GM21717 (cell line): Measurements from ENCODE around the gene DENND1A.

Experiments
- ATAC-seq: cut with Tn5 transposase; IDR thresholded peaks from one replicate; pipeline ENCODE4 v1.9.1; 2021; ENCODE audit warnings: mild to moderate bottlenecking, moderate library complexity; ENCODE audit not compliant: unreplicated experiment

The DENND1A gene

DNA sequence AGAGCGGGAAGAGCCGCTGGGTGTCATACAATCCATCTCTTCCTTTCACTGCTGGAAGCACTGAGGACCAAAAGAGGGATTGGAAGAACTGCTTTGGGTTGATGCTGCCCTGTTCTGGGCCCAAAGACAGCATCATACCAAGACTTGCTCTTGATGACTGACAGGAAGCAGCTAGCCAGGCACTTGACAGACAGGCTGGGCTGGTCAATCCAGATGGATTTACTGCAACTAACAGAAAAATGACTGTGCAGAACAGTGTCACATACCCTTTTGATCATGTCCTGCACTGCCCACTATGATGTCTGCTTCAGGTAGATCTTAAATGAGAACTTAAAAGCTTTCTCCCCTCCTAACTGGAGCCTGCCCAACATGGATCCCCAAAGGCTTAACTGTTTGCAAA, 416.4 kb downstream of the DENND1A start:
- no peak for ATAC-seq

DNA sequence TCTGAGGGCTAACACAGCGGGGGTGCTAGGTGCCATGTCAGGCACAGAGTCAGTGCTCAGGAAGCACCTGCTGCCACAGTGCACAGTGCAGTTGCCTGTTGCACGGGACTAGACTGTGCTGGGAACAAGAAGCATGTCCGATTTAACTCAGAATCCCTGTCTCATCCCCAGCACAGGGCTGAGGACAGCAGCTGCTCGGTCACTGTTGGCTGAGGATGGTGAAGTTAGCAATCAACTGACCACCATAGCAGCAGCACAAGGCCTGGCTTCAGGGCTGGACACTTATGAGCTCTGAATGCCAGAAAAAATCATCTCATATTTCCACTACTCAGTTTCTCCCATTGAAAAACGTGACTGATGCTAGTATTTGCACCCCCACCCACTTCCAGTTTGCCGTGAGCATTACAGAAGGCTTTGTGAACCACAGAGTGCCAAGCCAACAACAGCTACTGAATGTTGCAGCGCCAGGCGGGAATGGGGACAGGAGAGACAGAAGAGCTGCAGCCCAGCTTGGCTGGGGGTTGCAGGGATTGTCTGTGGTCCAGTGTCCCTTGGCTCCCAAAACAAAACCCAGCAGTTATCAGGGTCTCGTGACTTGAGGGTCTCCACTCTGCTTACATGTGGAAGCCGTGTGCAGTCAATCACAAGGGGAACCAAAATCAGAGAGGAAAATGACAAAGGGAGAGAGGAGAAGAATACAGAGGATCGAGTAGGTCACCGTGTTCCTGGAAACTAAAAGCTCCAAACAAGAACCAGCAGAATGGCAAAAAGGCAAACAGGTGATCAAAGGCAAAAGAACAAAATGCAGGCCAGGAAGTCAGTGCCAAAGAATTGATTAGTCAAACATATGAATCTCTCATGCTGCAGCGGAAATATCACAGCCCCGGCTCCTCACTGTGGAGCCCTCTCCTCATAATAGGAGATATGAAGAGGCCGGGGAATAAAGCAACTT, 418.3 kb downstream of the DENND1A start:
- ATAC-seq: no peak

DNA sequence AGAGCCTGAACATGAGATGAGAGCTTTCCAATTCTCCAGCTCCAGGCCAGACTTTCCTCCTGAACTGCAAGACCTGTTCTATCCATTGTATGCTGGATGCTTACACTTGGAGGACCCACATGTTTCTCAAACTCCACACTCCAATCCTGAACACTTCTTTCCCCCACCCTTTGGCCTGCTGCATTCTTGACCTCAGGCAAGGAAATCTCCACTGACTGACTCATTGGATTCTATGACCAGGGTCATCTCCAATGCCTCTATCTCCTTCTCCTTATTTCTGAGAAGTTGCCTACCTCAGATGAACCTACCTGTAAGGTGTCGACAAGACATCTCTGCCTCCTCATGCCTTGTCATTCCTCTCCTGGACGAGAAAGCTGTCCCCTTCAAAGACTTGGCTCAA, 420.3 kb downstream of the DENND1A start:
- no peak for ATAC-seq

DNA sequence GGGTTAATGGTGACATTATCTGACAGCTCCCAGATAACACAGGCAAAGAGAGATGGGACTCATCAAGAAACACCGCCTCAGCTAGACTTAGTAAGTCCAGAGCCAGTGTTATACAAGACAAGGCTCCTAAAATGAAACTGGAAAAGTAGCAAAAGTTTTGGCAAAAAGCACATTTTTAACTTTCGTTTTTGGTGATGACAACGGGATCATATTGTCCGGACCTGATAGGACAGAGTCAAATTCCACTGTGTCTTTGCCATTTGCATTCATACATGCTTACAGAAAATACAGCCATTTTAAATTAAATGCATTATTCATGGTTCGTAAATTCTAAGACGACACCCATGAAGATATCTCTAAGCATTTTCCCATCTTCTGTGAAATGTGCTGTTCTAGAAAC, 421.9 kb downstream of the DENND1A start:
- no peak for ATAC-seq

DNA sequence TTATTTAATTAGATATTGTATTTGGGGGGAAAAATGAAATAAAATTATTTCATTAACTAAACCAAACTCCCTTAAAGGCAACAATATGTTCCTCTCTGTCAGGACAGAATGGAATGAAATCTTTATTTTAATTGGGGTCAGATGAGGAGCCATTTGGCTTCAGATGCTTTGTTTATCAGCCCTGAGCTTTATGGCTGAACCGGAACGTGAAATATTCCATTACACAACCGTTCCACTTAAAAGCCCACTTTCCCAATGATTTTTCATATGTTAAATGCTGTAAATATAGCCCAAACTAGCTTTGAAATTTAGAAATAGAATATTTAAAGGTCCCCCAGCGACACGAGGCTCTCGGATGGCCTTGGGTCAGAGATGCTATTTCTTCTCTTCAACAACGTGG, 424.4 kb downstream of the DENND1A start:
- ATAC-seq: no peak

DNA sequence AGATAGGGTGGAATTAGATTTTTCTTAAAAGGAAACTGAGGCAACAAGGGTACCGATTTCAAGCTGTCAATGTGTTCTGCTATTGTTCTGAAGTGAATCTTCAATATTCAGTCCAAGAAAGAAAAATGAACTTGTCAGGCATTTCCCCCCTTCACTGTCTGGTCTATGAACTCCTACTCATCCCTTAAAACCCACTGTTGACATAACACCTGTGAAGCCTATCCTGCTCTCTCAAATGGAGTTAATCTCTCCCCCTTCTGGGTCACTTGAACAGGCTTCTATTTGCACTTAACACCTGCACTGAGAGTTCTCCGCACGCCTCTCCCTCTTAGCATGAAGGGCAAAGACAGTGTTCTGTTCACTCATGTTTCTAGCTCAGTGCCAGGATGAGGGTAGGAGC, 429.6 kb downstream of the DENND1A start:
- ATAC-seq: no peak

DNA sequence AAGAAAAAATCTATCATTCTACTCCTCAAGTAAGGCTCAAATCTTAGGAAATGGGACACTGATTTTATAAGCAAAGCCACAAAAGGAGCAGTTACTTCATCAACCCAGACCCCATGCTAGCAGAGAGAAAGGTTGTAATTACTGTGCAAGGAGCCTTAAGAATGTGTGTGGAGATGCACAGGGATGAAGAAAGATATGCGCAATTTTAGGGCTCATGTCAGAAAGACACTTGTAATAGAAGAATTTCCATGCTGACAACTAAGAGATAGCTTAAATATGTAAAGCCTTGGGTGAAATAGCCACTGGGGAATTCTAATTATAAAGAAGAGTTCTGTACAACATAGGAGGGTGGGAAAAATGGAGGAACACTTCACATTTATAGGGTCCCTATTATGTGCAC, 432.1 kb downstream of the DENND1A start:
- ATAC-seq: no peak

DNA sequence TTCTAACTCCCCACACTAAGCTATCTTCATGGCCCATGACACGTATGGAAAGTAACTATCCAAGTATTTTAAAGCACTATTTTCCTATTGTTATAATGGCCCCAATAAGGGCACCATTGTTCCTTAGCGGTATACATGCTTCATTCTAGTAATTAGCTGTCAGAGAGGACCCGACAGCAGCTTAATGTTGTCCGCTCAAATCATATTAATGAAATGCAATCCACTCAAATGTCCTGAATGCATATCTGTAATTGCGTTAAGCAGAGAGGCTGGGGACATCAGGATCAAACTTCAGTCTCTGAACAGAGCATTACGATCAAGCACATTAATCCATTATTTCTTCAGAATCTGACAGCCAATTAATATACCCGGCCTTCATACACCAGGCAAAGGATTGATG, 434.2 kb downstream of the DENND1A start:
- ATAC-seq: no peak

DNA sequence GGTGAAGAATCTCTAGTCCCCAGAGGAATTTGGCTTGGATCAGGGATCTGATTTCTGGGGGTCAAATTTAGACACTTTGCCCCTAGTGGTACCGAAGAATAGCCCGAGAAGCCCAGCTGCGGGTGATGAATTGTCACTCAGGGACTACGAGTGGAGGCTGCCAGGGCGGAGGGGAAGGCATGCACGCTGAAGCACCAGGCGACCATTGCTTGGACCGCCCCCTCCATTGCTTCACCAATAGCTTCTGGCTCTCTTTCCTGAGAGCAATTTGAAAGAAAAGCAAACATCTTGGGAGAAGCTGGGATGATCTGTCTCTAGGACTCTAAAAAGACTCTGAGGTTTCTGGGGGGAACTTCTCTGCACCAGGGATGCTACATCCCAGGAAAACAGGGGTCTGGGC, 436.3 kb downstream of the DENND1A start:
- ATAC-seq: no peak

DNA sequence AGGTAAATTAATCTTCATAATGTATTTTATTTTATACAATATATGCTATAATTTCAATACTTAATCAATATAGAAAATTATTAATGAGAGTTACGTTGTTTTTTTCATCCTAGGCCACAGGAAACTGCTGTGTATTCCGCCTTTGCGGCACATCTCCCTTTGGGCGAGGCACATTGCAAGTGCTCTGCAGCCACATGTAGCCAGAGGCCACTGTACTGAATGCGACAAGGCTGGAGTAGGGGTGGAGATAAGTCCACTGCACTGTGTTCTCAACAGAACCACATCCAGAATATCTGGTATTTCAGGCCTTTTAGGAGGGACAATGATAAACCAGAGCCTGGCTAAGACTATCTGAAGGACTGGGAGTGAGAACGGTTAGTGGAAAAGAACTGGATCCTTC, 439.2 kb downstream of the DENND1A start:
- ATAC-seq: no peak

DNA sequence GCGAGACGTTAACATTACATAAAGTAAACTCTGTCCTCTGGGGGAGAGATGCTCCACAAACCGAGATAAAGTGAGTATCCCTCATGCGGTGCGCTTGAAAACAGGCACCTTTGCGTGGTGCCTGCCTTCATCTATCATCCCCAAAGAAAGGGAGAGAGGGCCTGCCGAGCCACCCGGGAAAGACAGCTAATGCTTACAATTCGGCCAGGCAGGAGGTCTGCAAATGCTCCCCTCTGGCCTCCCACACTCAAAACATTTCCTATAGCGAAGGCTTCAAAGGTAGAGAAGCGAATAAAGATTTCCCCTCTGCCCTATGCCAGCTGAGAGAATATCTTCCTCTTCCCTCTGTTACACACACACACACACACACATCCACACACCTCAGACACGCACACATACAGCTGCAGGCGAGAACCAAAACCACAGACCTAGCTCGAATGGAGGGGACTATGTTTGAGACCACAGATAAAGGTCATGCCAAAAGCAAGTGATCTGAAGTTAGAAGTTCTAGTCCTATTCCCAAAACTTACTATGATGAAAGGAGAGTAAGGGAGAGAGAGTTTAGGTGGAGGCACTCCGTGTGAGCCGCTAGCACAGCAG, 441.1 kb downstream of the DENND1A start:
- no peak for ATAC-seq

DNA sequence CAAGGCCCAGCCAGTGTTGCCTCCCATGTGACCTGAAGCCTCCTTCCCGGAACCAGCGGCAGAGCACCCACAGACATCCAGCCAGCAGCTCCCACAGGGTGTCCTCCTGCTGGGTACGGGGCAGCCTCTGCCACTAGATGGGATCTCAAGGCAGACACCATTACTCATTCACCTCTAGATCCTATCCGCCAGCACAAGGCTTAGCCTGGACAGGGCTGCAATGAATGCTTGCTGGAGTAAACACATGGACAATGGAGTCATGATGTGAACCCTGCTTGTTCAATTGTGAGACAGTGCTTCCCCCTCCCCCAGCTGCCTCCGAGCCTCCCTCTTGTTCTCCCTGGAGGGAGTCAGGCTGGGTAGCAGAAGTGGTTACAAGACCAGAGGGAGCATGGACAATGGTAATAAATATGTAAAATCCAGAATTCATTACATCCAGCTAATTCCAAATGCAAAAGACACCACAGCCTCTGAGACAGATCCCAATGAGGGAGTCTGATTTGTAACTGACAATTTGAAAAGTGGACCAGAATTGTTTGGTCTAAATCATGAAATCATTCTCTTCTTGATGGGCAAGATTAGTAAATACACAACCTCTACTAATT, 441.9 kb downstream of the DENND1A start:
- no peak for ATAC-seq

DNA sequence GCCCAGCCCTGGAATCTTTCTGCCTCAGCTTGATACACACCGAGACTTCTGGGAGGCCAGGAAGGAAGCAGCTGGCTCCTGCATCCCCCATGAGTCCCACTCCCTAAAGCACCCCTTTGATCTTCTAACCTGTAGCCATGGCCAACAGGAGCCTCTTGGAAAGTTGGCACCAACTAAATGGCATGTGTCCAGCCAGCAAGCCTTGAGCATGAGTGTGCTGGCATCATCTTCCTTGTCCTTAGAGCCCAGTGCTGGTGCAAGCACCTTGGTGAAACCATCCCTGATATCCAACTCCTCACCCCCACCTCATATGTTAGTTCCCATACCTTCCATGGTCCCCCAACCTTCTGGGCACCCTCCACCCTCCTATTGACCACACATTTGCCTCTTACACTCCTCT, 443.5 kb downstream of the DENND1A start:
- ATAC-seq: no peak

DNA sequence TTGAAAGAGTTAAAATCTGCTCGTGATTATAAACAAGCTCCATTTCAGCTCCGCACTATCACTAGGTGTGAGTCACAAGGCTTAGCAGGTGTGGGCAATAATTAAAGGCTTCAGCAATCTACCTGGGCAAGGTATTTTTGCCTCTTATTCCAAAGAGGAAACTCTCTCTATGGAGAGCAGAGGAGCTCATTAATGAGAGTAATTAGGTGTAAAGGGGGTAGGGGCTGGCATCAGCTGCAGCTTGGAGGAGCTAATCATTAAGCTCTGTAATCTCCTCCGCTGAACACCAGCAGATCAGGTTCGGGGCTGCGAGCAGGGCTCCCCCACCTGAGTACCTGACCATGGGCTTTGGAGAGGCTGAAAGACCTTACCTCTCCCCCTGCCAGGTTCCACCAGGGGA, 444.7 kb downstream of the DENND1A start:
- no peak for ATAC-seq

DNA sequence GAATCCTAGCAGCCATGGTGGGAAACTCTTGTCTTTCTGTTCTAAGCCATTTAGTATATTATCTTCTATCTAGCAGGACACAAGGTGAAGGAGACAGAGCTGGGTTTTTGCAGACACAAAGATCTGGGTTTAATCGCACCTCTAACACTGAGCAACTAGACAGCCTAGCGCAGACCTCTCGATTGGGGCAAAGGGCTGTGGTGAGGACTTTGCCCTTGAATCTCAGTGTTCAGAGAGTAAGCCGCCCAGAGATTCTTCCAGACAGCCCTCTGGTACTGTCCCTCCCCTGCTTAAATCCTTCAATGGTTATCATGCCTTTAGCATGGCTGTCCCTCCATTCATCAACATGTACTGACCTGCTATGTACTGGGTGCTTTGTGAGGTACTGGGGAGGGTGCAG, 445.8 kb downstream of the DENND1A start:
- ATAC-seq: no peak

DNA sequence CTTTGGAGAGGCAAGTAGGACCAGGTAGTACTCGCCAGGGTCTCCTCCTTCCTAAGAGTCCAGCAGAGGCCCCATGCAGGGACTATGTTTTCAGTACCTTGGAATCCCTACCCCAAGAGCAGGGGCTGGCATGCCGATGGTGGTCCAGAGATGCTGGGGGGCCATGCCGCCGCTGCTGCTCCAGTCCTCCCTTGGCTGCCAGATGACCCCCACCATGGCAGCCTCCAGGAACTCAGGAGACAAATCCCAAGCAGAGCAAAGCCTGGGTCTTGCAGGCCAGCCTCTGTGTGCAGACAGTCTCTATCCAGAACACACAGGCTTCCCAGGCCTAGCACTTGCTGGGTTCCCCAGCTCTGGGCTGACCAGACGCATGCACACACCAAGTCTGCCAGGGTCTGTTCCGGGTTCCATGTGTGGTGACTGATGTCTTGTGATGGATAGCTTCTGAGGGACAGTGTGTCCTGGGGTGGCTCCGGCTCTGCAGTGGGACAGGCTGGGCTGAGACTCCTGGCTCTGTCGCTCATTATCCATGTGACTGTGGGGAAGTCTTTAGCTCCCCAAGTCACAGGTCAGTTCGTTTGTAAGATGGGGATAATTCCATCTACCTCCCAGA, 446.6 kb downstream of the DENND1A start:
- no peak for ATAC-seq

DNA sequence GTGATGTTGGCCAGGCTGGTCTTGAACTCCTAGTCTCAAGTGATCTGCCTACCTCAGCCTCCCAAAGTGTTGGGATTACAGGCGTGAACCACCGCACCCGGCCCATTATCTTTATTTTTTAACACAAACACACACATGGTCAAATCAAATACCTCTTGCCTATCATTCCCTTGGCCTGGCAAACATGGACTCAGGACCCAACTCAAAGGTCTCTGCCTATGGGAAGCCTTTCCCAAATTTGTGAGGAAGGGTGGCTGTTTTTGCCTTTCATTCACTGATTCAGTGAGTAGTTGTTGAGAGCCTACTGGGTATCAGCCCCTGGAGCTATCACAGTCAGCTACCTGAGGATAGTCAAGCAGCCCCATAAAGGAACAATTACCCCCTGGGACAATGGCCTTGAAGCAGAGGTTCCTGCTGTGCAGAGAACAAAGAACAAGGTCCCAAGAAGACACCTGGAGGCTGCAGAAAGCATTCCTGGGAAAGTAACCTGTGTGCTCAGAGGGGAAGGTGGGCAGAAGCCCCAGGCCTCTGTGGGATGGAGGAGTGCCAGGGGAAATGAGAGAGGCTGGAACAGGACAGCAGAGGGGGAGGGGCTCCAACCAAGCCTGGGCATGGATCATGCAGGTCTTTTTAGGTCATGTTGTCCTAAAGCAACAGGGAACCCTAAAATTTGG, 447.5 kb downstream of the DENND1A start:
- ATAC-seq: no peak

DNA sequence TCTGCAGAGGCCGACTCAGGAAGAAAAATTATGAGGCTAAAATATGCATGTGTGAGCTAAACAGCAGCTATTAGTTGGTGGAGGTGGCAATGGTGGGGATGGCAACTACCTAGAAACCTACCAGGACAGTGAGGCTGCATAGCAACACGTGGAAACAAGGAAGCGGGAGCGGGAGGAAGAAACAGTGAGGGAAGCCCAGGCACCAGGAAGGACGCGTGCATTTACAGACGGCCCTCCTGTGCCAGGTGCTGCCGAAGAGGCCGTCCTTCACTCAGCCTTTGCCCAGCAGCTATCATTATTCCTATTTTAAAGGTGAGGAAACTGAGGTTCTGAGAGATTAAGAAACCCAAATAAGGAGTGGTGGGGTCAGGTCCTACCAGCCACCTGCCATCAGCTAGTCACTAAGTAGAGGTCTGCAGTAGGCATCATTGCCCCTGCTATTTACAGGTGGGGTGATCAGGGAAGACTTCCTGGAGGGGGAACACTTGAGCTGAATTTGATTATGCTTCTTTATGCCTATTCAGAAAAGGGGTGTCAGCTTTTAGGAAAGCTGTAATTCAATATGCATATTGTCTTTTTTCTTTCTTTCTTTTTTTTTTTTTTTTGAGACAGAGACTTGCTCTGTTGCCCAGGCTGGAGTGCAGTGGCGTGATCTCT, 448.6 kb downstream of the DENND1A start:
- no peak for ATAC-seq

DNA sequence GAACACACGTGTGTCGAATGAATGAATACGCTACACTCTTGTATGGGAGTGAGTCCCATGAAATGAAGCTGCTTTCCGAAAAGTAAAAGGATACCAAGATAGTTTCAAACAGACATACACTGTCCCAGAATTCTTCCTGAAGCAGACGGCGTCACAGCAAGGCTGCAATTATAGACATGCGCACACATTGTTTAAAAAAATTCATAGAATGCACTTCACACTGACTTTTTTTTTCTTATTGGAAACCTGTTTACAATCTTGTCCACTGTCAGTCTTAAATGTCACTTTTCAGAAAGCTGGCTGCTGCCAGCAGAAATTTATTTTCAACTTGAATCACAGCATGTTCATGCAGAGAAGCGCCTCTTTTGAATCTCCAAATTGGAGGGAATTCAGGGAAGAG, 449.1 kb downstream of the DENND1A start:
- ATAC-seq: no peak

DNA sequence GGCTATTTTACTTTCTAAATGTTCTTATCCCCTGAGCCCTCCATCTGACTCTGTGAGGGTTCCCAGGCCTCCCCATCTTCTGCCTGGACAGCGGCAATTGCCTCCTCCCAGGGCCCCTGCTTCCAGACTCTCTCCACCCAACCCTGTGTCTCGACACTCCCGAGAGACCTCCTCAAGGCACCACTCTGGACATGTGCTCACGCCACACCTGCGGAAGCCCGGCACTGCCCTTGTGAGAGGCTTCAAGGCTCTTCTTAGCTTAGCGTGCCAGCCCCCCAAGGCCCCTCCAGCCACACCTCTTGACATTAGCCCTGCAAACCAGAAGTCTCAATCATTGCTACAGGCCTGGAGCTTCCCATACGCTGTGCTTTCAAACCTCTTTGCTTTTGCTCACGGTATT, 449.8 kb downstream of the DENND1A start:
- no peak for ATAC-seq
